ENCODE results near the gene GID8. TPM values are rescaled to one million over a fixed set of nuclear protein-coding genes. Genes with fewer than 3 reads are reported as not detected.

The GID8 gene
- total RNA-seq, 1 donor, result 34.4 TPM

- TF ChIP-seq CTCF (IDR thresholded peaks at IDR 0.05; ENCODE audit: extremely low read depth, low read depth, low read length), result no peak
- Histone ChIP-seq H3K27ac (ENCODE audit: low read depth, low read length) (peak overlapping the region; percentile 55), H3K4me2 (ENCODE audit: insufficient read depth, low read length) (peak overlapping the region; percentile 19), H3K27me3 (ENCODE audit: insufficient read depth, low read length) (no peaks in the 10 kb centered on the region), H4K20me1 (ENCODE audit: insufficient read depth, low read length) (peaks cover 84% of the 10 kb centered on the region), H3K4me1 (ENCODE audit: insufficient read depth, low read length) (peaks cover 13% of the 10 kb centered on the region), H3K4me3 (ENCODE audit: insufficient read depth, low read length) (no peak overlapping the region), H3K36me3 (ENCODE audit: insufficient read depth, low read length) (peaks cover 32% of the 10 kb centered on the region), H3K9me3 (ENCODE audit: low read depth, low read length) (no peaks in the 10 kb centered on the region), H3K79me2 (ENCODE audit: insufficient read depth, low read length) (peaks cover 100% of the 10 kb centered on the region), H2AFZ (ENCODE audit: low read length) (no peak overlapping the region)
- DNase-seq (ENCODE audit: insufficient read length, low spot score, missing footprints), result peak; percentile 89
Observed at GRCh38 chr20:62914970-62915457, 22.9 kb upstream of the GID8 start.

- Histone ChIP-seq H4K20me1 (ENCODE audit: insufficient read depth, low read length) (peaks cover 83% of the 10 kb centered on the region), H3K27me3 (ENCODE audit: insufficient read depth, low read length) (no peaks in the 10 kb centered on the region)
Observed at GRCh38 chr20:62916703-62917476, 21.1 kb upstream of the GID8 start.

GRCh38 chr20:62917720-62918119 lies 20.2 kb upstream of the GID8 start:
- peaks cover 16% of the 10 kb centered on the region for H3K4me1 ChIP-seq (ENCODE audit: insufficient read depth, low read length)
- H3K4me3 ChIP-seq (ENCODE audit: insufficient read depth, low read length), result no peak overlapping the region
- H3K9me3 ChIP-seq (ENCODE audit: low read depth, low read length), result no peaks in the 10 kb centered on the region
- no peak for TF ChIP-seq CTCF (IDR thresholded peaks at IDR 0.05; ENCODE audit: extremely low read depth, low read depth, low read length)
- H4K20me1 ChIP-seq (ENCODE audit: insufficient read depth, low read length), result peaks cover 88% of the 10 kb centered on the region
- H3K27me3 ChIP-seq (ENCODE audit: insufficient read depth, low read length), result no peaks in the 10 kb centered on the region
- peaks cover 100% of the 10 kb centered on the region for H3K79me2 ChIP-seq (ENCODE audit: insufficient read depth, low read length)
- H3K4me2 ChIP-seq (ENCODE audit: insufficient read depth, low read length), result no peak overlapping the region
- peaks cover 7% of the 10 kb centered on the region for H3K36me3 ChIP-seq (ENCODE audit: insufficient read depth, low read length)
- DNase-seq (ENCODE audit: insufficient read length, low spot score, missing footprints), result no peak
- no peak overlapping the region for H3K27ac ChIP-seq (ENCODE audit: low read depth, low read length)
- H2AFZ ChIP-seq (ENCODE audit: low read length), result no peak overlapping the region

More at GRCh38 chr20:62916703-62917476, 21.1 kb upstream of the GID8 start:
- Histone ChIP-seq H3K4me2 (ENCODE audit: insufficient read depth, low read length) (no peak overlapping the region), H3K4me3 (ENCODE audit: insufficient read depth, low read length) (no peak overlapping the region), H3K4me1 (ENCODE audit: insufficient read depth, low read length) (peaks cover 13% of the 10 kb centered on the region), H3K9me3 (ENCODE audit: low read depth, low read length) (no peaks in the 10 kb centered on the region), H3K27ac (ENCODE audit: low read depth, low read length) (no peak overlapping the region), H3K79me2 (ENCODE audit: insufficient read depth, low read length) (peaks cover 100% of the 10 kb centered on the region), H2AFZ (ENCODE audit: low read length) (no peak overlapping the region), H3K36me3 (ENCODE audit: insufficient read depth, low read length) (peaks cover 13% of the 10 kb centered on the region)
- TF ChIP-seq CTCF (IDR thresholded peaks at IDR 0.05; ENCODE audit: extremely low read depth, low read depth, low read length), result no peak
- no peak for DNase-seq (ENCODE audit: insufficient read length, low spot score, missing footprints)

GRCh38 chr20:62918147-62918546 lies 19.8 kb upstream of the GID8 start:
- H3K27ac ChIP-seq (ENCODE audit: low read depth, low read length), result no peak overlapping the region
- H3K4me2 ChIP-seq (ENCODE audit: insufficient read depth, low read length), result no peak overlapping the region
- TF ChIP-seq CTCF (IDR thresholded peaks at IDR 0.05; ENCODE audit: extremely low read depth, low read depth, low read length), result no peak
- no peak overlapping the region for H2AFZ ChIP-seq (ENCODE audit: low read length)
- no peak for DNase-seq (ENCODE audit: insufficient read length, low spot score, missing footprints)
- peaks cover 7% of the 10 kb centered on the region for H3K36me3 ChIP-seq (ENCODE audit: insufficient read depth, low read length)
- H3K9me3 ChIP-seq (ENCODE audit: low read depth, low read length), result no peaks in the 10 kb centered on the region
- H3K4me3 ChIP-seq (ENCODE audit: insufficient read depth, low read length), result no peak overlapping the region
- peaks cover 16% of the 10 kb centered on the region for H3K4me1 ChIP-seq (ENCODE audit: insufficient read depth, low read length)
- H3K27me3 ChIP-seq (ENCODE audit: insufficient read depth, low read length), result no peaks in the 10 kb centered on the region
- H3K79me2 ChIP-seq (ENCODE audit: insufficient read depth, low read length), result peaks cover 100% of the 10 kb centered on the region
- H4K20me1 ChIP-seq (ENCODE audit: insufficient read depth, low read length), result peaks cover 89% of the 10 kb centered on the region

All from osteoblast (primary cell).